GM21526 (cell line): Measurements from ENCODE around the gene PLEKHJ1.

Experiments
- ATAC-seq: cut with Tn5 transposase; IDR thresholded peaks from one replicate; pipeline ENCODE4 v1.9.1; 2021; ENCODE audit warnings: moderate library complexity; ENCODE audit not compliant: unreplicated experiment, low FRiP score

Gene PLEKHJ1

DNA sequence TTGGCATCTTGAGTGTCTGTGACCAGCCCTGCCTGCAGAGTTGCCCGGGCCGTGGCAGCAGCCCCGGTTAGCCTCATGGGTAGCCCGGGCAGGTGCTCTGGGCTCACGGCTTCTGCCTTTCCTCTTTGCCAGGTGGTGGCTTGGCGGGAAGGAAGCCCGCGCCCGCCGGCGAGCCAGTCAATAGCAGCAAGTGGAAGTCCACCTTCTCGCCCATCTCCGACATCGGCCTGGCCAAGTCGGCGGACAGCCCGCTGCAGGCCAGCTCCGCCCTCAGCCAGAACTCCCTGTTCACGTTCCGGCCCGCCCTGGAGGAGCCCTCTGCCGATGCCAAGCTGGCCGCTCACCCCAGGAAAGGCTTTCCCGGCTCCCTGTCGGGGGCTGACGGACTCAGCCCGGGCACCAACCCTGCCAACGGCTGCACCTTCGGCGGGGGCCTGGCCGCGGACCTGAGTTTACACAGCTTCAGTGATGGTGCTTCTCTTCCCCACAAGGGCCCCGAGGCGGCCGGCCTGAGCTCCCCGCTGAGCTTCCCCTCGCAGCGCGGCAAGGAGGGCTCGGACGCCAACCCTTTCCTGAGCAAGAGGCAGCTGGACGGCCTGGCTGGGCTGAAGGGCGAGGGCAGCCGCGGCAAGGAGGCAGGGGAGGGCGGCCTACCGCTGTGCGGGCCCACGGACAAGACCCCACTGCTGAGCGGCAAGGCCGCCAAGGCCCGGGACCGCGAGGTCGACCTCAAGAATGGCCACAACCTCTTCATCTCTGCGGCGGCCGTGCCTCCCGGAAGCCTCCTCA lies 9.9 kb downstream of the PLEKHJ1 start:
- no peak for ATAC-seq

DNA sequence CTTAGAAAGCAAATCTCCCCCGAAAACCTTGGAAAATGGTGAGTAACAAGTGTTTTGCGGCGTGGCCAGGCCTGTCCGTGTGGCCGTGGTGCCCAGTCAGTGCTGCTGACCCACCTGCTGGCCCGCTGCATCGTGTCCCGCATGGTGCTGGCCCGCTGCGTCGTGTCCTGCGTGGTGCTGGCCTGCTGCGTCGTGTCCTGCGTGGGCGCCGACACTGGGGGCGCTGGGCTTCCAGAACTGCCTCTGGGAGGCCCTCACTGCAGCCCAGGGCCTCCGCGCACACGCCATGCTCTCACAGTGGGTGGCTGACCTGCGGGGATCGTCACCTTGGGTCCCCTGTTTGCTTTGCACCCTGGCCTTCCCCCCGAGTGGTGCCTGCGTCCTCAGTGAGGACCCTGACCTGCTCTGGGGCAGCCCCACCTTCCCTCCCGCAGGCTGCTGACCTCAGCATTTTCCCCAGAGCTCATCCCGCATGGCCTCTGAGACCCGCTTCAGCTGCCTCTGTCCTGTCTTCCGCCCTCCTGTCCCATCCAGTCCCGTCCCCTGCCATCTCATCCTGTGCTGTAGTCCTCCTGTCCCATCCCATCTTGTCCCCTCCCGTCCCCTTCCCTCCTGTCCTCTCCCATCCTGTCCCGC lies 10.6 kb downstream of the PLEKHJ1 start:
- ATAC-seq: no peak

DNA sequence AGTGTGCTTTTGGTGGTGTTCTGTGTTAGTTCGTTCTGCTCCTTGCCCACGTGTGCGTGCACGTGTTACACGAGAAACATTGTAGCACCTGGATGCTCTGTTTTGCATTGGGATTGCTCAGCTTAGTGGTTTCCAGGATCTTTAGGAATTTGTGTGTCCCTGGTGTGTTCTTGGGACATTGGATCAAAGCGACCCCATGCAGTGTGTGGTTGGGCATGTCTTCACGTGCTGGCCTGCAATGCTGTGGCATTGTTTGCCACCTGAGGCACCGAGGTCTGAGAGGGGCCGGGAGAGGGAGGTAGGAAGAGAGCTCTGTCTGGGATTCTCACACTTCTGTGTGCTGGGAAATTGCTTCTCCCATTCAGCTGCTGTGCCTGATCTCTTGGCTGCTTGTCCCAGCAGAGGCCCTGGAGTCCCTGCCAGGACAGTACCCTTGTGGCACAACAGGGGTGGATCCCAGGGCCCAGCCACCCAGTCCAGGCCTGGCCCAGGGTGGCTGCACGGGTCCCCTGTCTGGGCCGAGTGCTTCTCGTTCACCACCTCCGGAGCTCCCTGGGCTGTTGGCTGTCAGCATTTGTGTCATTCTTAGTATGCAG lies 11.3 kb downstream of the PLEKHJ1 start:
- no peak for ATAC-seq

DNA sequence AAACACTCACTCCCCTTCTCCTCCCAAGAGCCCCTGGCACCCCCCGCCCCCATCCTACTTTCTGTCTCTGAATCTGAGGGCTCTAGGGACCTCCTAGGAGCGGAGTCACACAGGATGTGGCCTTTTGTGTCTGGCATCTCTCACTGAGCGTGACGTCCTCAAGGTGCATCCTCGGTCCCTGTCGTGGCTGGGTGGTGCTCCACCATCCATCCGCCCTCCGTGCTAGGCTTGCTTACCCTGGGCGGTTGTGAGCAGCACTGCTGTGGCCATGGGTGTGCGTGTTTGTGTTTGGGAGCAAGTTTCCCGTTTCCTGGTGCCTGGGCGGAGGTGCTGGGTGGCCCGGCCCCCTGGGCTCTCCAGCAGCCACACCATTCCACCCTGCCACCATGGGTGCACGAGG lies 12.2 kb downstream of the PLEKHJ1 start:
- no peak for ATAC-seq

DNA sequence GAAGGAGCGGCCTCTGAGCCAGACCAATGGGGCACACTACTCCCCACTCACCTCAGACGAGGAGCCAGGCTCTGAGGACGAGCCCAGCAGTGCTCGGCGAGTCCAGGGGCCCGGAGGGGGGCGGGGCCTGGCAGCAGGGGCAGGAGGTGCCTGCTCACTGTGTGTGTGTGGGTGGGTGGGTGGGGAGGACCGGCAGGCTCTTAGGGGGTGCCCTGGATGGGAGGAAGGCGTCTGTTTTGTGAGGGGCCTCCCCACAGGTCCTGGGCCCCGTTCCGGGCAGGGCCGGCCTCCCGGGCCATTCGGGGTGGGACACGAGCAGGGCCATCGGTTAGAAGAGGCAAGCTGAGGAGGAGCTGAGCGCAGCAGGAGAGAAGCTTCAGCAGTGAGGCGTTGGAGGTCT lies 12.7 kb downstream of the PLEKHJ1 start:
- no peak for ATAC-seq

DNA sequence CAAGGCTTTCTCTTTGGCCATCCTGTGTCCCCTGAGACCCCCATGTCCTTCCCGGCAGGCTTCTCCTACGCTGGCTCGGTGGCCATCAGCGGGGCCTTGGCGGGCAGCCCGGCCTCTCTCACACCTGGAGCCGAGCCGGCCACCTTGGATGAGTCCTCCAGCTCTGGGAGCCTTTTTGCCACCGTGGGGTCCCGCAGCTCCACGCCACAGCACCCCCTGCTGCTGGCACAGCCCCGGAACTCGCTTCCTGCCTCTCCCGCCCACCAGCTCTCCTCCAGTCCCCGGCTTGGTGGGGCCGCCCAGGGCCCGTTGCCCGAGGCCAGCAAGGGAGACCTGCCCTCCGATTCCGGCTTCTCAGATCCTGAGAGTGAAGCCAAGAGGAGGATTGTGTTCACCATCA lies 14.2 kb downstream of the PLEKHJ1 start:
- ATAC-seq: no peak

DNA sequence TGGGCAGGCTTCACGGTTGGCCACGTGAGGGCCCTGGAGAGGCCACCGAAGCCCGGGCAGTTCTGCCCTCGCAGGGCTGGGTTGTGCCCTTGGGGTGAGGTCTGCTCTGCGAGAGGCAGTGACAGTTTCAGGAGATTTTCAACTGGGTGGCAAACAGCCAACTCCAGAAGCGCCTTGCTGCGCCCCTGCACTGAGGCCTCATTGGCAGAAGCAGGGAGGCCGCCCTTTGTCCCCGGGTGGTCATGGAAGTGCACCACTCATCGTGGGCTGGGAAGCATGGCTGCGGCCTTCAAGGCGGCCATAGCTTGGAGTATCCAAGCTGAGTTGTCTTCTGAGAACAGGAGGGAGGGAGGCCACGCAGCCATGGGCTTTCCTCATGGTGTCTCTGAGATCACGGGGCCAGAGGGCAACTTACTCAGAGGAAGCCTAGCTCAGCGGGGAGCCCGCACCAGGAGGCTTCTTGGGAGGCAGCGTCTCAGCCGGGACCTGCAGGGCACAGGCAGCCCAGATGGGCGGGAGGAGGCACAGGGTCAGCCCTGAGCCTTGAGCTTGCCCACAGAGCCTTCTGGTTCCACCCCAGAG lies 14.8 kb downstream of the PLEKHJ1 start:
- no peak for ATAC-seq

DNA sequence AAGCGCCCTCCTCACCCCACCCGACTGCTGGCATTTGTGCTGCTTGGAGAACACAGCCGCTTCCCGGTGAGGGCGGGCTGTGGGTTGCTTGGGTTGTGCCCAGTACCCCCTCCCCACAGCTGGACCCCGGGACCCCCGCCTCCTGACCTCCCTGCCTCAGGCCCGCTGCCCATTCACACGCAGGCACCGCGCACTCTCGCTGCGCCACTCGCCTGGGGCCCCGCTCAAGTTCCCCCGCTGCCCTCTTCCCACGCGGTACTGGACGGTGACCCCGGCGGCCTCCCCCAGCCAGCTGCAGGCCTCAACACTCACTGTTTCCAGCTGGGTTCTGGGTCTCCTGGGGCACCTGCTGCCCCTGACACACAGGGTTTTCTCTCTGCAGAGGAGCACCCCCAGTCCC lies 16.4 kb downstream of the PLEKHJ1 start:
- ATAC-seq: no peak

DNA sequence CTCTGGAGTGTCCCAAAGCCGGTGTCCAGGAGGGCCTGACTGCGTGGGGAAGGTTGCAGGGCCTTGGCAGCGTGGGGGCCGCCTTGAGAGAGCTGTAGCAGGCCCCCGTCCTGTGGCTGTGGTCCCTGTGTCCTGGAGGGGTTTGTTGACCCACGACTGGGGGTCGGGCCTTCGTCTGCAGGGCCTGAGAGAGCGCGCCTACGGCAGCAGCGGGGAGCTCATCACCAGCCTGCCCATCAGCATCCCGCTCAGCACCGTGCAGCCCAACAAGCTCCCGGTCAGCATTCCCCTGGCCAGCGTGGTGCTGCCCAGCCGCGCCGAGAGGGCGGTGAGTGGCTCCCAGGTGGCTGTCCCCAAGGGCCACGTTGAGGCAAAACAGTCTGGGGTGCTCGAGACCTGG lies 18.5 kb downstream of the PLEKHJ1 start:
- no peak for ATAC-seq

DNA sequence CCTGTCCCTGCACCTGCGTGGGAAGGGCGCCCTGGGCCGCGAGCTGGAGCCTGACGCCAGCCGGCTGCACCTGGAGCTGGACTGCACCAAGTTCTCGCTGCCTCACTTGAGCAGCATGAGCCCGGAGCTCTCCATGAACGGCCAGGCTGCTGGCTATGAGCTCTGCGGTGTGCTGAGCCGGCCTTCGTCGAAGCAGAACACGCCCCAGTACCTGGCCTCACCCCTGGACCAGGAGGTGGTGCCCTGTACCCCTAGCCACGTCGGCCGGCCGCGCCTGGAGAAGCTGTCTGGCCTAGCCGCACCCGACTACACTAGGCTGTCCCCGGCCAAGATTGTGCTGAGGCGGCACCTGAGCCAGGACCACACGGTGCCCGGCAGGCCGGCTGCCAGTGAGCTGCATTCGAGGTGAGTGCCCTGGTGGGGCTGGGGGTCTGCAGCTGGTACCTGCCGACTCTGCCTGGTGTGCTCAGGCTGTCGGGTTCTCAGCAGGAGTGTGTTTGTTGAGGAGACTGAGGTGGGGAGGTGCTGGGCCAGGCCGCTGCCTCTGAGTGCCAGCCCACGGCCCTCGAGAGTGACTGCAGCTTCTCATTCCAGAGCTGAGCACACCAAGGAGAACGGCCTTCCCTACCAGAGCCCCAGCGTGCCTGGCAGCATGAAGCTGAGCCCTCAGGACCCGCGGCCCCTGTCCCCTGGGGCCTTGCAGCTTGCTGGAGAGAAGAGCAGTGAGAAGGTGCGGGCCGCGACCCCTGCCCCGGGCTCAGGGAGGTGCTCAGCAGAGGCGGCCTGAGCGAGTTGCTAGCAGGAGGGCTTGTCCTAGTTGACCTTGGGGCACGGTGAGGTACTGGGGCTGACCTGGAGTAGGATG lies 19.5 kb downstream of the PLEKHJ1 start:
- ATAC-seq: no peak

DNA sequence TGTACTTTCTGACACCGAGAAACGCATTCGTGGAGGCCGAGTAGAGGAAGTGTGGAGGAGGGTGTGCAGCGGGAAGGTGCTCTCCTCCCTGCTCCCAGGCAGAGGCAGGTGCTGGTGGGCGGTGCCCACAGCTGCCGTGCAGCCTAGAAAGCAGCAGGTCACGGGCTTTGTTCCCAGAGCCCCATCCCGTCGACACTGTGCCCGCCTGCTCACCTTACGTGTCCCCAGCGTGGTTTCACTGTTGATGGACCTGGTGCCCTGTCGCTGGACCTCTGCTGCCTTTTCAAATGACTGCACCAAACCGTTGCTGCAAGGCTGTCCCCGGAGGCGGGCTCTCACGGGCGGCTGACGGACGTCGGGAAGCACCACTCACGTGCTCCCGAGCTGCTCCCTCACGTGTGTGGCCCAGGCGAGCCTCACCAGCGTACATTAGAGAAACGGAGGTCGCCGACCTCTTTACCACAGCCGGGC lies 20.8 kb downstream of the PLEKHJ1 start:
- ATAC-seq: no peak

DNA sequence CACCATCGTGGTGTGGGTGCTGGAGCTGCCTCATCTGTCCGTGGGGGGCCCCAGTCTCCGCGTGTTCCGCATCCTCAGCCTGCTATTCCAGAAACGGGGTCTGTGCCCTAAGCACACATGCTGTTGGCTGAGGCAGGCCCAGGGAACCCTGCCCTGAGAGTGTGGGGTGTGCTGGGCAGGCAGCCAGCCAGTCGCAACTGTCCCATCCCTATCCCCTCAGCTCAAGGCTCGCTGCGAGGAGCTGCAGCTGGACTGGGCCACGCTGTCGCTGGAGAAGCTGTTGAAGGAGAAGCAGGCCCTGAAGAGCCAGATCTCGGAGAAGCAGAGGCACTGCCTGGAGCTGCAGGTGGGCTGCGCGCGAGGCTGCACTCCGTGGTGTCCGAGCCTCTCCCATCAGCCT lies 21.9 kb downstream of the PLEKHJ1 start:
- no peak for ATAC-seq

DNA sequence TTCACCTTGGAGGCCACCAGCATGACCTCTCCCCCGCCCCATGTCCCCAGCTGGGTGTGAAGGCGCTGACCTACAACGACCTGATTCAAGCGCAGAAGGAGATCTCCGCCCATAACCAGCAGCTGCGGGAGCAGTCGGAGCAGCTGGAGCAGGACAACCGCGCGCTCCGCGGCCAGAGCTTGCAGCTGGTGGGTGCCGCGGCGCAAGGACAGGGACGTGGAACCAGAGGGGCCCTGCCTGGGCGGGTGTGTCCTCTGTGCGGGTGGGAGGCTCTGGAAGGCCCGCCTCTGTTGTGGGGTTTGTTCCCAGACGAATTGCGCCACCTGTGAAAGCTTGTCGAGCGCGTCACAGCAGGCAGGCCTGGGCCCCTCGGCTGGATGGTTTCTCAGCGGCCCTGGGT lies 22.3 kb downstream of the PLEKHJ1 start:
- ATAC-seq: no peak

DNA sequence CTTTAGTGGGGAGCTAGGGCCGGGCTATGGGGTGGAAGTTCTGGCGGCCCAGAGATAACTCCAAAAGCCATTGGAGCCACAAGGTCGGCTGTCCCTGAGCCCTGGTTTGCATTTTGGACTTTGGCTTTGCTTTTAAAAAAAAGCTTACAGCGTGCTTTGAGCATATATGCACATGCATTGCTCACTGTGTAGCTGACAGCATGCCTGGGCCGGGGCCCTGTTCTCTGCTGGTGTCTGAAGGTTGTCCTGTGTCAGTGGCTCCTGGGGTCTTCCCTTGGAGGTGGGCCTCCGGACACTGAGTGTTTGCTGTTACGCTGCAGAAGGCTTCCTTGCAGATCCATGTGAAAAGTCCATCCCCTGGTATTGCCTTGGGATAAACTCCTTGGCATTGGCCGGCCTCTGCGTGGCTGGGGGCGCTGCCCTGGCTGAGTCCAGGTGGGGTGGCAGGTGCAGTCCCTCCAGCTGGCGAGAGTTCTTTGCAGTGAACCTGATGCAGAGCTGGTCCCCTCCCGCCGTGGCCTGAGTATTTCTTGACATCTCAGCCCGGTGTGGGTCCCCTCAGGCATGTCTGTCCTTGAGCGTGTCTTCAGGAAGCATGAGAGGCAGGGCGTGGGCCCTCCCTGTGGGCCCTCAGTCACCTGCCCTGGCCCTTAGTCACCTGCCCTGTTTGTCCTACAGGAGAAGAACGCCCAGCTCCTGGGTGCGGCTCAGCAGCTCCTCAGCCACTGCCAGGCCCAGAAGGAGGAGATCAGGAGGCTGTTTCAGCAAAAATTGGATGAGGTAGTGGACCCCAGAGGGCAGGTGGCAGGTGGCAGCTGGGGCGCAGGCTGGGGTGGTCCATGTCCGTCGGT lies 23.0 kb downstream of the PLEKHJ1 start:
- ATAC-seq: no peak

DNA sequence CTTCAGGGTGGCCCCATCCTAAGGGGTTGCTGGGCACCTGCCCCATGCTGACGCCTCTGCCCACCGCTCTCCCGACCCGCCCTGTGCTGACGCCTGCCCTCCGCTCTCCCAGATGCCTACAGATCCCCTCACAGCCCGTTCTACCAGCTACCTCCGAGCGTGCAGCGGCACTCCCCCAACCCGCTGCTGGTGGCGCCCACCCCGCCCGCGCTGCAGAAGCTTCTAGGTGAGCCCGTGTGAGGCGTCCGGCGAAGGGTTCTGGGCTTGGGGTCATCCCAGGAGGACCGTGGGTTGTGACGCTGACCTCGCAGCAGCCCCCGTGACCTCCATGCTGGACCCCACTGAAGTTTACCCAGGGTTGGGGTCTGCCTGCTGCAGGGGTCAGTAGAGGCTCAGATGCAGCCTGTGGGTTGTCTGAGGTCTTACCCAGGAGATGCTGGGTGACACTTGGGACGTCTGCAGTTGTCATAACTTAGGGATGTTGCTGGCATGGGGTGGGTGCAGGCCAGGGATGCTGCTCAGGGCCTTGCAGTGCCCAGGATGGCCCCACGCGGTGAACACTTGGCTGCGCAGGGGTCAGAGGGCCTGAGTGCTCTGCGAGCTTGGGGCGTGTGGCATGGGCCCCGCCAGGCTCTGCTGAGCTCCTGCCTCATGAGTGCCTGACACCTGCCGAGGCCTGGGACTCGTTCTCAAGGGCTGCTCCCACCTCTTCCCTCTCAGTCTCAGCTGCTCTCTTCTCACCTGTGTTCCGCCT lies 25.0 kb downstream of the PLEKHJ1 start:
- no peak for ATAC-seq

DNA sequence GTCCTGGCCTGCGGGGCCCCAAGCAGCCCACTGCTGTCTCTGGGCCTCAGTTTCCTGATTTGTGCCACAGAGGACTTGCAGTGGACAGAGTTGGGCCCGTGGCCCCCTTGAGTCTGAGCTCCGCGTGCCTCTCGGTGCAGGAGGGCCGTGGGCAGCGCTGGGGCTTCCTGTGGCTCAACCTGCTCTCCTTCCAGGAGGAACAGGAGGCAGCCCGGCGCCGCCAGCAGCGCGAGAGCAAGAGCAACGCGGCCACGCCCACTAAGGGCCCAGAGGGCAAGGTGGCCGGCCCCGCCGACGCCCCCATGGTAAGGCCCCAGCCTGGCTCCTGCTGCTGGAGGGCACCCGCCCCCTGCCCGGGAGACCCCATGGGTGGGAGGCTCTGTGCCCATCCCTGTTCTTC lies 25.9 kb downstream of the PLEKHJ1 start:
- ATAC-seq: no peak

DNA sequence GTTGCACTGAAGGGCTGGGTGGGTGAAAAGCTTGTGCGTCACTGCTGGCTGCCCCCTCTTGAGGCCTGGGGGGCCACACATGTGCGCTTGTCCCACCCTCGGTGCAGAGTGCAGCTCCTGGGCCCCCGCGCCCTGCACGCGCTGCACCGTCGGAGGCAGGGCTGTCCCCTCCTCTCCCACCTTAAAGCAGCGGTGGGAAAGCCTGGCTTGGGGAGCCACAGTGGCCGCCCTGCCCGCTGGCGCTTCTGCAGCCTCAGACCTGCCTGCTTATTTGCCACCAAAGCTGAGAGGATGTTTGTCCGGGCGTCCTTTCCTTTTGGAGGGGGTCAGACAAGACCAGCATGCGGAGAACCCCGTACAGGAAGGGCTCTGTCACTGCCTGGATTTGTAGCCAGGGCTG lies 26.7 kb downstream of the PLEKHJ1 start:
- no peak for ATAC-seq

DNA sequence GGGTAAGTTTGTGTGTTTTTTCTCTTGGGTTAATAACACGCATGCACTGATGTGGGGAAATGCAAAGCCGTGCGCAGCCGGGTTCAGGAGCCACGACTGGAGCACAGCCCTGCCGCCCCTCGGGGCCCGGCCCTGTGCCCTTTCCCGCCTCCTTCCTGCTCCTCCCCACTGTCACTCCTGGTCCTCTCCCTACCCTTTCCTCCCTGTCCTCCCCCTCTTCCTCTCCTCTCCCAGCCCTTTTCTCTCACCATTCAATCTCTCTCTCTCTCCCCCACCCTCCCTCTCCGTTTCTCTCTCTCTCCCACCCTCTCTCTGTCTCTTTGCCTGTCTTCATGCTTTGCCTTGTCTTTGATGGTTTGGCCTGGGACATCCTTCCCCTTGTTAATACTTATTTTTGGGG lies 27.2 kb downstream of the PLEKHJ1 start:
- ATAC-seq: no peak
